AG09309 (cell line): ENCODE data around the gene PEPD.

Experiments used
- DNase-seq: peaks from one replicate; pipeline ENCODE4 v3.0.0-alpha.2; 2010; ENCODE audit warnings: low read depth
- H3K4me3 ChIP-seq: 2 replicates; pipeline ENCODE4 v1.5.1; 2011; ENCODE audit warnings: mild to moderate bottlenecking, low read depth, low read length, moderate library complexity; ENCODE audit not compliant: control insufficient read depth
- CTCF ChIP-seq: IDR thresholded peaks from 2 replicates; pipeline ENCODE4 v1.5.1; 2011; ENCODE audit warnings: mild to moderate bottlenecking, low read depth, low read length, inconsistent platforms; ENCODE audit not compliant: insufficient read depth, control insufficient read depth; ENCODE audit errors: missing control alignments

Gene PEPD

GRCh38 chr19:33503030-33503429 lies 18.6 kb downstream of the PEPD start:
- H3K4me3 ChIP-seq: no peak overlapping the region

GRCh38 chr19:33502521-33502920 lies 19.1 kb downstream of the PEPD start:
- H3K4me3 ChIP-seq: no peak overlapping the region
- no peak for TF ChIP-seq CTCF
- no peak for DNase-seq

More at GRCh38 chr19:33503030-33503429, 18.6 kb downstream of the PEPD start:
- no peak for DNase-seq
- no peak for TF ChIP-seq CTCF

GRCh38 chr19:33501693-33502356 lies 19.8 kb downstream of the PEPD start:
- no peak for TF ChIP-seq CTCF
- H3K4me3 ChIP-seq: no peak overlapping the region
- DNase-seq: no peak

GRCh38 chr19:33500991-33501390 lies 20.6 kb downstream of the PEPD start:
- no peak overlapping the region for H3K4me3 ChIP-seq
- DNase-seq: no peak
- no peak for TF ChIP-seq CTCF

GRCh38 chr19:33500586-33500985 lies 21.0 kb downstream of the PEPD start:
- TF ChIP-seq CTCF: no peak
- no peak overlapping the region for H3K4me3 ChIP-seq
- no peak for DNase-seq

GRCh38 chr19:33499671-33500506 lies 21.7 kb downstream of the PEPD start:
- no peak for TF ChIP-seq CTCF
- H3K4me3 ChIP-seq: no peak overlapping the region
- no peak for DNase-seq

- no peak for TF ChIP-seq CTCF
- H3K4me3 ChIP-seq: no peak overlapping the region
- no peak for DNase-seq
Measured at GRCh38 chr19:33499248-33499647, 22.3 kb downstream of the PEPD start.
